Measurements from ENCODE around the gene FOXF2.
A peak's percentile ranks its signal among the peaks of the same experiment; 100 is the strongest.

The FOXF2 gene

GRCh38 chr6:1386038-1386709, 3.2 kb upstream of the FOXF2 start:
- H3K4me1 ChIP-seq (ENCODE audit: control insufficient read depth, insufficient read depth, low read length), result peaks cover 12% of the 10 kb centered on the region
- DNase-seq (ENCODE audit: low read depth), result no peak
- H3K27me3 ChIP-seq (replicated peaks; ENCODE audit: control insufficient read depth, insufficient read depth, low read length), result peaks cover 17% of the 10 kb centered on the region
- no peak overlapping the region for H3K9ac ChIP-seq (ENCODE audit: low read length)
- no peaks in the 10 kb centered on the region for H3K36me3 ChIP-seq (ENCODE audit: control insufficient read depth, insufficient read depth, low read length, severe bottlenecking)
- H3K9me3 ChIP-seq (ENCODE audit: control insufficient read depth, low read length), result no peaks in the 10 kb centered on the region
- no peak overlapping the region for H3K4me3 ChIP-seq (ENCODE audit: low read length)

GRCh38 chr6:1387538-1387875, 1.9 kb upstream of the FOXF2 start:
- DNase-seq (ENCODE audit: low read depth), result no peak
- Histone ChIP-seq H3K36me3 (ENCODE audit: control insufficient read depth, insufficient read depth, low read length, severe bottlenecking) (no peaks in the 10 kb centered on the region), H3K9me3 (ENCODE audit: control insufficient read depth, low read length) (no peaks in the 10 kb centered on the region), H3K4me3 (ENCODE audit: low read length) (no peak overlapping the region), H3K4me1 (ENCODE audit: control insufficient read depth, insufficient read depth, low read length) (peaks cover 15% of the 10 kb centered on the region), H3K27me3 (replicated peaks; ENCODE audit: control insufficient read depth, insufficient read depth, low read length) (peaks cover 12% of the 10 kb centered on the region), H3K9ac (ENCODE audit: low read length) (no peak overlapping the region)

GRCh38 chr6:1387876-1388629, 1.3 kb upstream of the FOXF2 start:
- H3K27me3 ChIP-seq (replicated peaks; ENCODE audit: control insufficient read depth, insufficient read depth, low read length), result peaks cover 7% of the 10 kb centered on the region
- peaks cover 16% of the 10 kb centered on the region for H3K4me1 ChIP-seq (ENCODE audit: control insufficient read depth, insufficient read depth, low read length)
- H3K36me3 ChIP-seq (ENCODE audit: control insufficient read depth, insufficient read depth, low read length, severe bottlenecking), result no peaks in the 10 kb centered on the region
- H3K9me3 ChIP-seq (ENCODE audit: control insufficient read depth, low read length), result no peaks in the 10 kb centered on the region
- peak overlapping the region; percentile 62 for H3K9ac ChIP-seq (ENCODE audit: low read length)
- H3K4me3 ChIP-seq (ENCODE audit: low read length), result peak overlapping the region; percentile 69
- DNase-seq (ENCODE audit: low read depth), result peak; percentile 59

GRCh38 chr6:1388630-1389368, 577 bp upstream of the FOXF2 start:
- Histone ChIP-seq H3K4me1 (ENCODE audit: control insufficient read depth, insufficient read depth, low read length) (peaks cover 16% of the 10 kb centered on the region), H3K9me3 (ENCODE audit: control insufficient read depth, low read length) (no peaks in the 10 kb centered on the region), H3K27me3 (replicated peaks; ENCODE audit: control insufficient read depth, insufficient read depth, low read length) (peaks cover 4% of the 10 kb centered on the region), H3K9ac (ENCODE audit: low read length) (peak overlapping the region; percentile 62), H3K4me3 (ENCODE audit: low read length) (peak overlapping the region; percentile 69), H3K36me3 (ENCODE audit: control insufficient read depth, insufficient read depth, low read length, severe bottlenecking) (no peaks in the 10 kb centered on the region)
- no peak for DNase-seq (ENCODE audit: low read depth)

- peak overlapping the region; percentile 83 for H3K4me3 ChIP-seq (ENCODE audit: low read length)
- no peaks in the 10 kb centered on the region for H3K9me3 ChIP-seq (ENCODE audit: control insufficient read depth, low read length)
- peak; percentile 76 for DNase-seq (ENCODE audit: low read depth)
- no peaks in the 10 kb centered on the region for H3K27me3 ChIP-seq (replicated peaks; ENCODE audit: control insufficient read depth, insufficient read depth, low read length)
- peak overlapping the region; percentile 87 for H3K9ac ChIP-seq (ENCODE audit: low read length)
- H3K4me1 ChIP-seq (ENCODE audit: control insufficient read depth, insufficient read depth, low read length), result peaks cover 16% of the 10 kb centered on the region
- H3K36me3 ChIP-seq (ENCODE audit: control insufficient read depth, insufficient read depth, low read length, severe bottlenecking), result peaks cover 8% of the 10 kb centered on the region
Observed at GRCh38 chr6:1390133-1390945, 963 bp downstream of the FOXF2 start.

- Histone ChIP-seq H3K4me1 (ENCODE audit: control insufficient read depth, insufficient read depth, low read length) (peaks cover 16% of the 10 kb centered on the region), H3K36me3 (ENCODE audit: control insufficient read depth, insufficient read depth, low read length, severe bottlenecking) (peaks cover 8% of the 10 kb centered on the region), H3K9me3 (ENCODE audit: control insufficient read depth, low read length) (no peaks in the 10 kb centered on the region), H3K4me3 (ENCODE audit: low read length) (peak overlapping the region; percentile 83), H3K9ac (ENCODE audit: low read length) (peak overlapping the region; percentile 87), H3K27me3 (replicated peaks; ENCODE audit: control insufficient read depth, insufficient read depth, low read length) (no peaks in the 10 kb centered on the region)
- DNase-seq (ENCODE audit: low read depth), result peak; percentile 65
Observed at GRCh38 chr6:1390946-1391799, 1.8 kb downstream of the FOXF2 start.

- peak overlapping the region; percentile 87 for H3K9ac ChIP-seq (ENCODE audit: low read length)
- no peaks in the 10 kb centered on the region for H3K27me3 ChIP-seq (replicated peaks; ENCODE audit: control insufficient read depth, insufficient read depth, low read length)
- peaks cover 8% of the 10 kb centered on the region for H3K36me3 ChIP-seq (ENCODE audit: control insufficient read depth, insufficient read depth, low read length, severe bottlenecking)
- peak; percentile 49 for DNase-seq (ENCODE audit: low read depth)
- H3K4me1 ChIP-seq (ENCODE audit: control insufficient read depth, insufficient read depth, low read length), result peaks cover 16% of the 10 kb centered on the region
- no peaks in the 10 kb centered on the region for H3K9me3 ChIP-seq (ENCODE audit: control insufficient read depth, low read length)
- H3K4me3 ChIP-seq (ENCODE audit: low read length), result peak overlapping the region; percentile 83
Observed at GRCh38 chr6:1391800-1392309, 2.5 kb downstream of the FOXF2 start.

- no peak for DNase-seq (ENCODE audit: low read depth)
- no peak overlapping the region for H3K4me3 ChIP-seq (ENCODE audit: low read length)
- H3K9ac ChIP-seq (ENCODE audit: low read length), result no peak overlapping the region
- peaks cover 16% of the 10 kb centered on the region for H3K4me1 ChIP-seq (ENCODE audit: control insufficient read depth, insufficient read depth, low read length)
- H3K9me3 ChIP-seq (ENCODE audit: control insufficient read depth, low read length), result no peaks in the 10 kb centered on the region
- H3K27me3 ChIP-seq (replicated peaks; ENCODE audit: control insufficient read depth, insufficient read depth, low read length), result no peaks in the 10 kb centered on the region
- H3K36me3 ChIP-seq (ENCODE audit: control insufficient read depth, insufficient read depth, low read length, severe bottlenecking), result peaks cover 8% of the 10 kb centered on the region
Observed at GRCh38 chr6:1392813-1393640, 3.7 kb downstream of the FOXF2 start.

- Histone ChIP-seq H3K27me3 (replicated peaks; ENCODE audit: control insufficient read depth, insufficient read depth, low read length) (no peaks in the 10 kb centered on the region), H3K9ac (ENCODE audit: low read length) (no peak overlapping the region), H3K4me3 (ENCODE audit: low read length) (no peak overlapping the region), H3K36me3 (ENCODE audit: control insufficient read depth, insufficient read depth, low read length, severe bottlenecking) (peaks cover 8% of the 10 kb centered on the region), H3K9me3 (ENCODE audit: control insufficient read depth, low read length) (no peaks in the 10 kb centered on the region), H3K4me1 (ENCODE audit: control insufficient read depth, insufficient read depth, low read length) (peaks cover 12% of the 10 kb centered on the region)
- no peak for DNase-seq (ENCODE audit: low read depth)
Observed at GRCh38 chr6:1393641-1394283, 4.4 kb downstream of the FOXF2 start.
